BLaER1 (cell line): ENCODE data around the gene TPP1.

ENCODE experiments used
- H3K27ac ChIP-seq: shearing (Covaris generic); formaldehyde crosslinking; 2 replicates; pipeline ENCODE4 v1.8.1; 2022
- H3K27me3 ChIP-seq: shearing (Covaris generic); formaldehyde crosslinking; 2 replicates; pipeline ENCODE4 v1.8.1; 2022
- H3K36me3 ChIP-seq: shearing (Covaris generic); formaldehyde crosslinking; 2 replicates; pipeline ENCODE4 v1.8.1; 2022
- H3K4me1 ChIP-seq: shearing (Covaris generic); formaldehyde crosslinking; 2 replicates; pipeline ENCODE4 v1.8.1; 2022
- H3K4me2 ChIP-seq: shearing (Covaris generic); formaldehyde crosslinking; 2 replicates; pipeline ENCODE4 v1.8.1; 2022
- H3K4me3 ChIP-seq: shearing (Covaris generic); formaldehyde crosslinking; 2 replicates; pipeline ENCODE4 v1.8.1; 2022
- H3K9ac ChIP-seq: shearing (Covaris generic); formaldehyde crosslinking; 2 replicates; pipeline ENCODE4 v1.8.1; 2022
- H3K9me3 ChIP-seq: shearing (Covaris generic); formaldehyde crosslinking; 2 replicates; pipeline ENCODE4 v1.8.1; 2022
- H4K20me1 ChIP-seq: shearing (Covaris generic); formaldehyde crosslinking; 2 replicates; pipeline ENCODE4 v1.8.1; 2022
- Cebpa-rat ChIP-seq: shearing (Covaris generic); IDR thresholded peaks from 2 replicates; pipeline ENCODE4 v1.8.1; 2022

The TPP1 gene

DNA sequence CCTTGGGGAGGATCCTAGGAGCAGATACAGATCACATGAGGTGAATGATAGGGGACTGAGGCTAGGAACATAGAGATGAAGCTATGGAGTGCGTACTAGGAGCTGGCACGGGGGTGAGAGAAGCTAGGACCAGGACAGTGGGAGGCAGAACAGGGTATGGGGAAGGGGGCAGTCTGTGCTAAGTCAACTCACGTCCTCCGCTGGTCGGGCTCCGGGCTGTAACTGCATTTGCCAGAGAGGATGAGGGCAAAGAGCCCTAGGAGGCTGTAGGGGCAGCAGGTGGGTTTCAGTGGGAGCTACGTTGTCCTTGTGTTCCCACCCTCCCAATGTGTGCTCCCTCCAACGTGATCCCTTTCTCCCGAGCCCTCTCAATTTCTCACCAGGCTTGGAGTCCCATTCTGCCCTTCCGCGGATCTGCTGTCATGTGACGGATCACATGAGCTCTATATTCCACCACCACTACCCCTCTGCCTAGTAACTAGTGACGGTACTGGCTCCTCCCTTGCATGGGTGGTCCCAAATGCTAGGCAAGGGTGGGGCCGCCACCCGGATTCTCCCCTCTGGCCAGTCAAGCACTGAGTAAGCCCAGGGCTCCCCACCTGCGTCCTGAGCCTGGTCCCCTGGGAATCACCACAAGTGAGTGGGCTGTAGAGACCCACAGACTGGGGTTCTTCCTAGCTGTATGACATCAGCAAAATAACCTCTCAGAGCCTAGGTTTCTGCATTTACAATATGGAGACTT is at the start of gene TPP1:
TSS of gene TPP1 (minus strand) at position 419 of the 742 bp plus-strand sequence. CDS start at position 397, 22 bp downstream.
- Histone ChIP-seq H3K4me3 (peak within 1 kb of the TSS; percentile 81), H3K9me3 (no peaks in the 10 kb centered on the region), H3K4me1 (peaks cover 40% of the 10 kb centered on the region), H4K20me1 (no peaks in the 10 kb centered on the region), H3K36me3 (peaks cover 49% of the 10 kb centered on the region), H3K27me3 (no peaks in the 10 kb centered on the region), H3K9ac (peak within 1 kb of the TSS; percentile 90), H3K27ac (peak within 1 kb of the TSS; percentile 84), H3K4me2 (peak within 1 kb of the TSS; percentile 98)
- TF ChIP-seq Cebpa-rat = no peak

DNA sequence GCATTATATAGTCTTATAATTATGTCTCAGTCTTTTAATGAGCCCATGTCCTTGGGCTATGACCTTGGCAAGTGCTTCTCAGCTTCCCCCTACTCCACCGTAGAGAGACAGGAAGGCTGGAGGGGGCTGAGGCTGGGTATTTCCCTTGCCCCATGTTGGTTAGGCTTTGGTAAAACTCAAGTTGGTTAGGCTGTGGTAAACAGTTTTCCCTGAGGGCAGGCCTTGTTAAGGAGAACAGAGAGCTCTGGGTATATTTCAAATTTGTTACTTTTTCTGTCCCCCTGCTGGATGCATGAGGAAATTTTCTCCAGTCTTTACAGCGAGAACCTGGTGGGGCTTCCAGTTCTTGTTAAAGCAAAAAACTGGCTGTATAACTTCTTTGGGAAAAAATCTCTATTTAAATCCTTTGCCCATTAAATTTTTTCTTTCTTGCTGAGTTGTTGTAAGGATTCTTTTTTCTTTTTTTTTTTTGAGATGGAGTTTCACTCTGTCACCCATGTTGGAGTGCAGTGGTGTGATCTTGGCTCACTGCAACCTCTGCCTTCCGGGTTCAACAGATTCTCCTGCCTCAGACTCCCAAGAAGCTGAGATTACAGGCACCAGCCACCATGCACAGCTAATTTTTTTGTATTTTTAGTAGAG is 48.6 kb upstream of the TPP1 start:
- Histone ChIP-seq H3K4me1 (peaks cover 9% of the 10 kb centered on the region; the same call in 1 of the 2 replicates), H3K9me3 (no peaks in the 10 kb centered on the region), H3K27me3 (no peaks in the 10 kb centered on the region), H3K9ac (no peak overlapping the region), H3K36me3 (no peaks in the 10 kb centered on the region), H3K4me3 (no peak overlapping the region), H3K4me2 (peak overlapping the region; percentile 17; the same call in 1 of the 2 replicates), H3K27ac (no peak overlapping the region), H4K20me1 (no peaks in the 10 kb centered on the region)
- TF ChIP-seq Cebpa-rat = no peak

DNA sequence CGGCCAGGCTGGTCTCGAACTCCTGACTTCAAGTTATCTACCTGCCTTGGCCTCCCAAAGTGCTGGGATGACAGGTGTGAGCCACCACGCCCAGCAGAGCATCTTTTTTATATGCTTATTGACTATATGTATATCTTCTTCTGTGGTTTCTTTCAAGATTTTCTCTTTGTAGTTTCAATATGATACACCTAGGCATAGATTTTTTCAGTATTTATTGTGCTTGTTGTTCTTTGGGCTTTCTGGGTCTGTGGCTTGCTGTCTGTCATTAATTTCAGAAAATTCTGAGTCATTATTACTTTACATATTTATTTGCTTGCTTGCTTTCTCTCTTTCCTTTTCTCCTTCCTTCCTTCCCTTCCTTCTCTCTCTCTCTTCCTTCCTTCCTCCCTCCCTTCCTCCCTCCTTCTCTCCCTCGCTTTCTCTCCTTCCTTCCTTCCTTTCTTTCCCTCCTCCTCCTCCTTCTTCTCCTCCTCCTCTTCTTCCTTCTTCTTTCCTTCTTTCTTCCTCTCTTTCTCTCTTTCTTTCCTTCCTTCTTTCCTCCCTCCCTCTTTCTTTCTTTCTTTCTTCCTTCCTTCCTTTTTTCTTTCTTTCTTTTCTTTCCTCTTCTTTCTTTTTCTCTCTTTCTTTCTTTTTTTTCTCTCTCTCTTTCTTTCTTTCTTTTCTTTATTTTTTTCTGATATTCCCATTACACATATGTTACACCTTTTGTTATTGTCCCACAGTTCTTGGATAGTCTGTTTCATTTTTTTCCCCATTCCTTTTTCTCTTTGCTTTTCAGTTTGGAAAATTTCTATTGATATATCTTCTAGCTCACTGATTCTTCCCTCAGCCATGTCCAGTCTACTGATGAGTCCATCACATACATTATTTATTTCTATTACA is 47.3 kb upstream of the TPP1 start:
- H3K36me3 ChIP-seq = no peaks in the 10 kb centered on the region
- no peak overlapping the region for H3K4me2 ChIP-seq
- peaks cover 9% of the 10 kb centered on the region; the same call in 1 of the 2 replicates for H3K4me1 ChIP-seq
- TF ChIP-seq Cebpa-rat = no peak
- no peaks in the 10 kb centered on the region for H3K9me3 ChIP-seq
- H3K9ac ChIP-seq = no peak overlapping the region
- H3K4me3 ChIP-seq = no peak overlapping the region
- H3K27me3 ChIP-seq = no peaks in the 10 kb centered on the region
- H4K20me1 ChIP-seq = no peaks in the 10 kb centered on the region
- no peak overlapping the region for H3K27ac ChIP-seq

DNA sequence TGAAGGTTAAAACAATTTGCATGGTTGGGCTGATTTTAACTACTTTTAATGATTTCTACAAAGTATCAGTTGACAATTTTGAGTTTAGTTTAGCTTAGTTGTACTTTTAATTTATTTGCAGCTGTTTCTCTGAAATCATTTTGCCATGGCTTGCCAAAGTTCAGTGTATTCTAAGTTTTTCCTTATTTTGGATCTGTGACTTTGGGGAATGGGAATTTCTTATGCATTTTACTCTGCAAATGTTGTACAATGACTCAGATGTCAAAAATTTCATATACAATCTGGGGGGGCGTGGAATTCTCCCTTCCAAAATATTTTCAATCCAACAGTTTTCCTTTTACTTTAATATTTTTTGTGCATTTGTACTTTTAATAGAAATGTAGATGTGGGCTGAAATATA is 45.3 kb upstream of the TPP1 start:
- Histone ChIP-seq H3K4me2 (no peak overlapping the region), H3K4me3 (no peak overlapping the region), H3K4me1 (peaks cover 9% of the 10 kb centered on the region; the same call in 1 of the 2 replicates), H3K9me3 (no peaks in the 10 kb centered on the region), H4K20me1 (no peaks in the 10 kb centered on the region), H3K27ac (no peak overlapping the region), H3K36me3 (no peaks in the 10 kb centered on the region), H3K9ac (no peak overlapping the region), H3K27me3 (no peaks in the 10 kb centered on the region)
- TF ChIP-seq Cebpa-rat = no peak

DNA sequence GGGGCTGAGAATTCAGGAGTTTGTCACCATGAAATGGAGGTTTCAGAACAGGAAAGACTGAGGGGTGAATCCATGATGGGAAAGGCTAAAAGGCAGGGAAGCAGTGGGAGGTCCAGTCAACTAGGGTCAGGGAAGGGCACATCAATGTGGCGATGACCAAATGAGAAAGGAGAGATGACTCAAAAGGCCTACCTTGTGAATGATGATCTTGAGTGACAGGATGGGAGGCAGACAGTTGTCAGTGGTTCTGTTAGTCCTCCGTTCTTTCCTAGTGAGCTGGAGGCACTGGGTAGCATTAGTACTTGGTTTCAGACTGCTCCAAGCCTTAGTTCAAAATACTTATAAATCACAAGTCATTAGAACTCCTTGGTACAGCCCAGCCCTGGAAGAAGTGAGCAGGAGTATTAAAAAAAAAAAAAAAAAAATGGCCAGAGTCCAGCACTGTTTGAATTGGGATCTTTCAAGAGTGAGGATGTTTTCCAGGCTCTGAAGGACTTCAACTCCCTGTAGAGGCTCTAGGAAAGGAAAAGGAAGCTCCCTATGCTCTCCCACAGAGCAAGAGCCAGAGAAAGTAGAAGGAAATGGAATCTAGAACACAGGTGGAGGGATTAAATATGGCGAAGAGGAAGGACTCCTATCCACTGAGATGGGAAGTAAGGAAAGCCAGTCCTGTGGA is 44.7 kb upstream of the TPP1 start:
- Histone ChIP-seq H3K4me3 (no peak overlapping the region), H3K27ac (no peak overlapping the region), H3K36me3 (no peaks in the 10 kb centered on the region), H3K9me3 (no peaks in the 10 kb centered on the region), H3K27me3 (no peaks in the 10 kb centered on the region), H3K4me2 (no peak overlapping the region), H4K20me1 (no peaks in the 10 kb centered on the region), H3K4me1 (peaks cover 9% of the 10 kb centered on the region; the same call in 1 of the 2 replicates), H3K9ac (no peak overlapping the region)
- no peak for TF ChIP-seq Cebpa-rat

DNA sequence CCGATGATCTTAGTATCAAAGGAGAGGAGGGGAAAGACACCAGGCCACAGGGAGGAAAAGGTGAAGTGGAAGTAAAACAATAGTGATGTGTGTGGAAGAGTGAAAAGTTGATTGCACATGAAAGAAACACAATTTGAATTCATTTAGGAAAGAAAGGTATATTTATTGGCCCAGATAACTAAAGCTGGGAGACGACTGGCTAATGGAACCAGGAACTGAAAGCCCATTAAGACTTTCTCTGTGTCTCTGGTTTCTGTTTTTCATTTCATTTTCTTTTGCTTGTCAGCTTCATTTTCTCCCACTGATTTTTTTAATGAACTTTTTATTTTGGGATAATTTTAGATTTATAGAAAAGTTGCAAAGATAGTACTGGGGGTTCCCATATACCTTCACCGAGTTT is 41.5 kb upstream of the TPP1 start:
- Histone ChIP-seq H3K9ac (no peak overlapping the region), H3K4me1 (0 out of 2 replicates have a peak, but pooled peaks cover 7% of the 10 kb centered on the region), H4K20me1 (no peaks in the 10 kb centered on the region), H3K9me3 (no peaks in the 10 kb centered on the region), H3K27me3 (peaks cover 16% of the 10 kb centered on the region), H3K4me2 (no peak overlapping the region), H3K36me3 (no peaks in the 10 kb centered on the region), H3K27ac (no peak overlapping the region), H3K4me3 (no peak overlapping the region)
- TF ChIP-seq Cebpa-rat = no peak

DNA sequence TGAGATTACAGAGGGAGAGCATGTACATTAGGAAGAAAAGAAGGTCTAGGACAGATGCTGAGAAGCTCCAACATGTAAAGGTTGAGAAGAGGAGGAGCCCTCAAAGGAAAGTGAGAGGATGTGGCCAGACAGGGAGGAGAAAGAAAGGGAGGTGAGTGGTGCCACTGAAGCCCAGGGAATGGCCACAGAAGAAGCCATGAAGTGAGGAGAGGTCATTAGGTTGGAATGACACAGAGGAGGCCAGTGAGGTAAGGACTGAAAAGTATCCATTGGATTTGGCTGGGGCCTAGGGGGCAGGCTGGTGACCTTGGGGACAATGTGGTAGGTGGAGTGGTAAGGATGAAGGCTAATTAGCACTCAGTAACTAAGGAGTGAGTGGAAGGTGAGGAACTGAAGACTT is 39.4 kb upstream of the TPP1 start:
- no peaks in the 10 kb centered on the region for H3K36me3 ChIP-seq
- H3K27ac ChIP-seq = no peak overlapping the region
- H4K20me1 ChIP-seq = 0 out of 2 replicates have a peak, but pooled peaks cover 4% of the 10 kb centered on the region
- peaks cover 36% of the 10 kb centered on the region for H3K27me3 ChIP-seq
- no peaks in the 10 kb centered on the region for H3K9me3 ChIP-seq
- peaks cover 21% of the 10 kb centered on the region for H3K4me1 ChIP-seq
- no peak overlapping the region for H3K9ac ChIP-seq
- TF ChIP-seq Cebpa-rat = no peak
- H3K4me3 ChIP-seq = no peak overlapping the region
- no peak overlapping the region for H3K4me2 ChIP-seq

DNA sequence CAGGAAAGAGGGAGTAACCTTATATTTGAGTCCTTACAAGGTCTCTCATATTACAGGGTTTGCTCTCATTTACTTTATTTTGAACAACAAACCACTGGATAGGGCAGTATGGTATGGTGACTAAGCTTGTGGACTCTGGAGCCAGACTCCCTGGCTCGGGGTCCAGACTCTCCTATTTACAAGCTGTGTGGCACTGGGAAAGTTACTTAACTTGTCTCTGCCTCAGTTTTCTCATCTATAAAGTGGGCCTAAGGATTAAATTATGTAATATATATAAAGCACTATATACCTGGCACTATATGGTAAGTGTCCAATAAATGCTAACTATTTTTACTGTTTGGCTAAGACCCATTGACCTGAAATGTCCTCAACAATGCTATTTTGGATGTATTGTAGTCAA is 38.1 kb upstream of the TPP1 start:
- no peak overlapping the region for H3K9ac ChIP-seq
- no peak overlapping the region for H3K4me3 ChIP-seq
- H3K27me3 ChIP-seq = peaks cover 47% of the 10 kb centered on the region
- no peak for TF ChIP-seq Cebpa-rat
- H3K4me1 ChIP-seq = peaks cover 32% of the 10 kb centered on the region
- no peaks in the 10 kb centered on the region for H3K36me3 ChIP-seq
- no peak overlapping the region for H3K27ac ChIP-seq
- H3K9me3 ChIP-seq = no peaks in the 10 kb centered on the region
- peaks cover 17% of the 10 kb centered on the region; the same call in 1 of the 2 replicates for H4K20me1 ChIP-seq
- H3K4me2 ChIP-seq = no peak overlapping the region

DNA sequence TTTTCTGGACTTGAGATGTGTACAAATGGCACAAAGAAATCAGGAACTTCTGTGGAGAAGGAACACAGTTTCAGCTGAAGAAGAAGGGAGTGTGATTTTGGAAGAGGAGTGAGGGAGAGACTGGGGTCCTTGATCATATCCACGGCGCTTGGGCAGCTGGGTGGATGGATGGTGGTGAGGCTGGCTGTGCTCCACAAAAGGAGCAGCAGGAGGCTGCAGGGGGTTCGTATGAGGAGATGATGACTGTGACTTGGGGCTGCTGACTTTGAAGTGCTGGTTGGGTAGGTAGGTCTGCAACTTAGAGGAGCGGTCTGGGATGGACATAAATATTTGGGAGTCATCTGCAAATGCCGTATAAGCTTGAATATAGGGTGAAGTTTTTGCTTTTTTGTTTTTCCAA is 37.7 kb upstream of the TPP1 start:
- Histone ChIP-seq H3K27me3 (peaks cover 47% of the 10 kb centered on the region), H3K4me3 (no peak overlapping the region)

More for the DNA sequence above, 37.7 kb upstream of the TPP1 start:
- Histone ChIP-seq H4K20me1 (peaks cover 21% of the 10 kb centered on the region; the same call in 1 of the 2 replicates), H3K27ac (no peak overlapping the region), H3K9ac (no peak overlapping the region), H3K4me1 (peaks cover 32% of the 10 kb centered on the region), H3K9me3 (no peaks in the 10 kb centered on the region), H3K36me3 (no peaks in the 10 kb centered on the region), H3K4me2 (no peak overlapping the region)
- TF ChIP-seq Cebpa-rat = no peak
